HEK293 (cell line): ENCODE data around the gene SMIM13.
"Not testable (repeated sequence)": the region's sequence is repeated elsewhere in the genome, so short reads cannot be mapped to it uniquely, and the experiment has no call there.

Experiments
- CTCF ChIA-PET: fragments of 350-600 bp; formaldehyde crosslinking; extraction: SDS; loops from one replicate; lab custom pipeline; 2021; ENCODE audit warnings: antibody characterized with exemption; lab: Yijun Ruan, JAX
- POLR2A ChIA-PET: fragments of 300-600 bp; formaldehyde crosslinking; extraction: SDS; loops from one replicate; lab custom pipeline; 2020; ENCODE audit warnings: antibody characterized with exemption, inconsistent platforms; lab: Yijun Ruan, JAX
- H3K27ac ChIP-seq: fragments of 200-500 bp; sonication (Bioruptor generic); 2 replicates; pipeline ENCODE4 v1.5.1; 2014; ENCODE audit warnings: low read depth, low read length, control low read depth, inconsistent platforms; ENCODE audit errors: extremely low read depth
- H3K36me3 ChIP-seq, 2 experiments: fragments of 200-500 bp in 1 of 2; sonication (Bioruptor generic) in 1 of 2; 1 replicate in 1 of 2; 2 replicates in 1 of 2; pipeline ENCODE4 v1.5.1; 2014 to 2017; ENCODE audit warnings: inconsistent platforms in 2 of 2, low read length in 2 of 2; ENCODE audit not compliant: control insufficient read depth in 2 of 2, insufficient read depth in 1 of 2
- H3K4me1 ChIP-seq: fragments of 200-500 bp; sonication (Bioruptor generic); 2 replicates; pipeline ENCODE4 v1.5.1; 2014; ENCODE audit warnings: mild to moderate bottlenecking, low read length, inconsistent platforms; ENCODE audit not compliant: control insufficient read depth, insufficient read depth
- H3K4me3 ChIP-seq: 2 replicates; pipeline ENCODE4 v1.5.1; 2011; ENCODE audit warnings: low read depth, mild to moderate bottlenecking, control low read depth, low read length, moderate library complexity
- H3K9me3 ChIP-seq: fragments of 200-500 bp; sonication (Bioruptor generic); 2 replicates; pipeline ENCODE4 v1.5.1; 2014; ENCODE audit warnings: low read depth, low read length, inconsistent platforms; ENCODE audit not compliant: control insufficient read depth, insufficient read depth
- MEIS1 ChIP-seq: sonication (generic); formaldehyde crosslinking; IDR thresholded peaks from 2 replicates; pipeline ENCODE4 v1.8.1; 2022; ENCODE audit warnings: missing genetic modification reagents, mild to moderate bottlenecking, borderline replicate concordance
- SALL2 ChIP-seq: fragments of 450-650 bp; formaldehyde crosslinking; IDR thresholded peaks from 2 replicates; pipeline ENCODE4 v1.5.0; 2017; ENCODE audit warnings: missing biosample characterization, mild to moderate bottlenecking, missing genetic modification characterization, borderline replicate concordance
- WT1 ChIP-seq: fragments of 450-650 bp; formaldehyde crosslinking; IDR thresholded peaks from 2 replicates; pipeline ENCODE4 v1.5.1; 2016; ENCODE audit warnings: missing biosample characterization, missing genetic modification characterization
- ZNF10 ChIP-seq: fragments of 450-650 bp; formaldehyde crosslinking; IDR thresholded peaks from 2 replicates; pipeline ENCODE4 v1.5.1; 2017; ENCODE audit warnings: missing biosample characterization, missing genetic modification characterization
- ZNF121 ChIP-seq: fragments of 450-650 bp; formaldehyde crosslinking; IDR thresholded peaks from 2 replicates; pipeline ENCODE4 v1.5.1; 2016; ENCODE audit warnings: missing biosample characterization, missing genetic modification characterization
- ZNF175 ChIP-seq: fragments of 450-650 bp; formaldehyde crosslinking; IDR thresholded peaks from 2 replicates; pipeline ENCODE4 v1.5.1; 2016; ENCODE audit warnings: missing biosample characterization, missing genetic modification characterization
- ZNF311 ChIP-seq: fragments of 450-650 bp; formaldehyde crosslinking; IDR thresholded peaks from 2 replicates; pipeline ENCODE4 v1.5.1; 2017; ENCODE audit warnings: missing biosample characterization, missing genetic modification characterization, borderline replicate concordance
- ZNF529 ChIP-seq: fragments of 450-650 bp; formaldehyde crosslinking; IDR thresholded peaks from 2 replicates; pipeline ENCODE4 v1.5.1; 2017; ENCODE audit warnings: missing genetic modification characterization, missing biosample characterization; ENCODE audit not compliant: insufficient replicate concordance
- ZNF707 ChIP-seq: fragments of 450-650 bp; formaldehyde crosslinking; IDR thresholded peaks from 2 replicates; pipeline ENCODE4 v1.5.1; 2016; ENCODE audit warnings: missing biosample characterization, missing genetic modification characterization
- ZNF747 ChIP-seq: fragments of 450-650 bp; formaldehyde crosslinking; IDR thresholded peaks from 2 replicates; pipeline ENCODE4 v1.5.1; 2016; ENCODE audit warnings: missing biosample characterization, missing genetic modification characterization
- ZNF791 ChIP-seq: fragments of 450-650 bp; formaldehyde crosslinking; IDR thresholded peaks from 2 replicates; pipeline ENCODE4 v1.5.1; 2016; ENCODE audit warnings: missing biosample characterization, missing genetic modification characterization
- TF ChIP-seq, protein P1 (sequence below): sonication (generic); formaldehyde crosslinking; IDR thresholded peaks from 2 replicates; pipeline ENCODE4 v1.8.1; 2022; ENCODE audit warnings: mild to moderate bottlenecking, moderate library complexity, missing genetic modification reagents
- TF ChIP-seq, protein P2 (sequence below): fragments of 450-650 bp; formaldehyde crosslinking; IDR thresholded peaks from 2 replicates; pipeline ENCODE4 v1.5.1; 2016; ENCODE audit warnings: missing biosample characterization, missing genetic modification characterization
- TF ChIP-seq, protein P3 (sequence below): fragments of 450-650 bp; formaldehyde crosslinking; IDR thresholded peaks from 2 replicates; pipeline ENCODE4 v1.5.1; 2016; ENCODE audit warnings: missing biosample characterization, missing genetic modification characterization

Gene SMIM13

DNA sequence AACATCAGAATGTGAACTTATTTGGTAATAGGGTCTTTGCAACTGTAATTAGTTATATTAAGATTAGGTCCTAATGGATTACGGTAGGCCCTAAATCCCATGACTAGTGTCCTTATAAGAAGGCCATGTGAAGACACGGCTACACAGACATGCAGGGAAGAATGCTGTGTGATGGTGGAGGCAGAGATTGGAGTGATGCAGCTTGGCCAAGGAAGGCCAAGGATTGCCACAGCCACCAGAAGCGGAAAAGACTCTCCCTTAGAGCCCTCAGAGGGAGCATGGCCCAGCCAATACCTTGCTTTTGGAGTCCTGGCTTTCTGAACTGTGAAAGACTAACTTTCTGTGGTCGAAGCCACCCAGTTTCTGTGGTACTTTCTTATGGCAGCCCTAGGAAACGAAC is 9.7 kb upstream of the SMIM13 start:
- no peaks in the 10 kb centered on the region for H3K4me1 ChIP-seq
- no peak overlapping the region for H3K4me3 ChIP-seq
- CTCF ChIA-PET, result interaction anchor here (0.6 to 0.7 kb wide), 2 partner anchors 12 to 1195 kb away, joined by 3 to 5 read pairs; no protein-coding TSS in a partner anchor
- no peaks in the 10 kb centered on the region for H3K36me3 ChIP-seq
- TF ChIP-seq SALL2 (tag by site-specific recombination) (no peak), ZNF791 (tag by site-specific recombination) (no peak)
- TF ChIP-seq, all 188 proteins: peak for 0
- Histone ChIP-seq H3K27ac (no peak overlapping the region), H3K9me3 (no peaks in the 10 kb centered on the region)
- POLR2A ChIA-PET, result interaction anchor here (1.5 kb wide), 1 partner anchor 9 kb away, joined by 4 read pairs; the partner anchor contains the start of gene SMIM13

DNA sequence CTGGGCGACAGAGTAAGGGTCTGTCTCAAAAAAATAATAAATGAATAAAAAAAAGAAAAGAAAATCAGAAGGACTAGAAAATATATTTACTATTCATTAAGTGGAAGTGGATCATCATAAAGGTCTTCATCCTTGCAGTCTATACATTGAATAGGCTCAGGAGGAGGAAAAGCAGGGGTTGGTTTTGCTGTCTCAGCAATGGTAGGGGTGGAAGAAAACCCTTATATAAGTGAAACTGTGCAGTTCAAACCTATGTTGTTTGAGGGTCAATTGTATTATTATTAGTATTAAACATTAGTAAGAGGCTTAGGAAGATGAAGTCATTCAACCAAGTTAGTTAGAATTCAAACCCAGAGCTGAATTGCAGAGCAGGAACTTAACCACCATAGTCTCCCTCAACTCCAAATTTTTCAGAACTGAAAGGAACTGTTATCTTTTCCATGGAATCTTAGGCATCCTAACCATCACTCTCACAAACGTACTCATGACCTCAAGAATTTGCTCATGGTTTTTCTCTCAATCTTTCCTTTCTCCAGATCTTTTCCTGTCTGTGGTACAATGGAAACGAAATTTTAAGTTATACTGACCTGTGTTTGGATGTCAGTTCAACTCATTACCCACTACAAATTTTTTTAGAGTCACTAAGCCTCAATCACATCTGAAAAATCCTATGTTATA is 7.7 kb upstream of the SMIM13 start:
- no peaks in the 10 kb centered on the region for H3K4me1 ChIP-seq
- no peak overlapping the region for H3K4me3 ChIP-seq
- H3K27ac ChIP-seq, result no peak overlapping the region
- CTCF ChIA-PET, result interaction anchor here (2.2 kb wide), 1 partner anchor 17 kb away, joined by 7 read pairs; no protein-coding TSS in a partner anchor
- POLR2A ChIA-PET, result no interaction called here
- no peaks in the 10 kb centered on the region for H3K36me3 ChIP-seq
- no peak for TF ChIP-seq WT1 (tag by site-specific recombination)
- TF ChIP-seq ZNF311, result no peak
- TF ChIP-seq, protein P1, sequence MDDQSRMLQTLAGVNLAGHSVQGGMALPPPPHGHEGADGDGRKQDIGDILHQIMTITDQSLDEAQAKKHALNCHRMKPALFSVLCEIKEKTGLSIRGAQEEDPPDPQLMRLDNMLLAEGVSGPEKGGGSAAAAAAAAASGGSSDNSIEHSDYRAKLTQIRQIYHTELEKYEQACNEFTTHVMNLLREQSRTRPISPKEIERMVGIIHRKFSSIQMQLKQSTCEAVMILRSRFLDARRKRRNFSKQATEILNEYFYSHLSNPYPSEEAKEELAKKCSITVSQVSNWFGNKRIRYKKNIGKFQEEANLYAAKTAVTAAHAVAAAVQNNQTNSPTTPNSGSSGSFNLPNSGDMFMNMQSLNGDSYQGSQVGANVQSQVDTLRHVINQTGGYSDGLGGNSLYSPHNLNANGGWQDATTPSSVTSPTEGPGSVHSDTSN, result no peak
- no peak for TF ChIP-seq ZNF121 (tag by site-specific recombination)
- TF ChIP-seq ZNF175 (tag by site-specific recombination), result no peak
- no peak for TF ChIP-seq MEIS1 (CRISPR knock-in tag)
- TF ChIP-seq, protein P2, sequence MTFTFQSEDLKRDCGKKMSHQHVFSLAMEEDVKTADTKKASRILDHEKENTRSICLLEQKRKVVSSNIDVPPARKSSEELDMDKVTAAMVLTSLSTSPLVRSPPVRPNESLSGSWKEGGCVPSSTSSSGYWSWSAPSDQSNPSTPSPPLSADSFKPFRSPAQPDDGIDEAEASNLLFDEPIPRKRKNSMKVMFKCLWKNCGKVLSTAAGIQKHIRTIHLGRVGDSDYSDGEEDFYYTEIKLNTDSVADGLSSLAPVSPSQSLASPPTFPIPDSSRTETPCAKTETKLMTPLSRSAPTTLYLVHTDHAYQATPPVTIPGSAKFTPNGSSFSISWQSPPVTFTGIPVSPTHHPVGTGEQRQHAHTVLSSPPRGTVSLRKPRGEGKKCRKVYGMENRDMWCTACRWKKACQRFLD (tag by site-specific recombination), result no peak
- TF ChIP-seq, protein P3, sequence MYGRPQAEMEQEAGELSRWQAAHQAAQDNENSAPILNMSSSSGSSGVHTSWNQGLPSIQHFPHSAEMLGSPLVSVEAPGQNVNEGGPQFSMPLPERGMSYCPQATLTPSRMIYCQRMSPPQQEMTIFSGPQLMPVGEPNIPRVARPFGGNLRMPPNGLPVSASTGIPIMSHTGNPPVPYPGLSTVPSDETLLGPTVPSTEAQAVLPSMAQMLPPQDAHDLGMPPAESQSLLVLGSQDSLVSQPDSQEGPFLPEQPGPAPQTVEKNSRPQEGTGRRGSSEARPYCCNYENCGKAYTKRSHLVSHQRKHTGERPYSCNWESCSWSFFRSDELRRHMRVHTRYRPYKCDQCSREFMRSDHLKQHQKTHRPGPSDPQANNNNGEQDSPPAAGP (tag by site-specific recombination), result no peak
- TF ChIP-seq ZNF747, result no peak
- no peak for TF ChIP-seq ZNF529 (tag by site-specific recombination)
- no peak for TF ChIP-seq ZNF707 (tag by site-specific recombination)
- TF ChIP-seq ZNF10 (tag by site-specific recombination), result no peak
- no peaks in the 10 kb centered on the region for H3K9me3 ChIP-seq

DNA sequence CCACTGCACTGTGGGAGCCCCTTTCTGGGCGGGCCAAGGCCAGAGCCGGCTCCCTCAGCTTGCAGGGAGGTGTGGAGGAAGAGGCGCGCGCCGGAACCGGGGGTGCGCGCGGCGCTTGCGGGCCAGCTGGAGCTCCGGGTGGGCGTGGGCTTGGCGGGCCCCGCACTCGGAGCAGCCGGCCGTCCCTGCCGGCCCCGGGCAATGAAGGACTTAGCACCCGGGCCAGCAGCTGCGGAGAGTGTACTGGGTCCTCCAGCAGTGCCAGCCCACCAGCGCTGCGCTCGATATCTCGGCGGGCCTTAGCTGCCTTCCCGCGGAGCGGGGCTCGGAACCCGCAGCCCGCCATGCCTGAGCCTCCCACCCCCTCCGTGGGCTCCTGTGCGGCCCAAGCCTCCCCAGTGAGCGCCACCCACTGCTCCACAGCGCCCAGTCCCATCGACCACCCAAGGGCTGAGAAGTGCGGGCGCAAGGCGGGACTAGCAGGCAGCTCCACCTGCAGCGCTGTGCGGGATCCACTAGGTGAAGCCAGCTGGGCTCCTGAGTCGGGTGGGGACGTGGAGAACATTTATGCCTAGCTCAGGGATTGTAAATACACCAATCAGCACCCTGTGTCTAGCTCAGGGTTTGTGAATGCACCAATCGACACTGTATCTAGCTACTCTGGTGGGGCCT is 6.4 kb upstream of the SMIM13 start:
- H3K27ac ChIP-seq, H3K4me3 ChIP-seq, H3K9me3 ChIP-seq, POLR2A ChIA-PET, H3K36me3 ChIP-seq, H3K4me1 ChIP-seq: not testable (repeated sequence)
- CTCF ChIA-PET, result interaction anchor here (1.2 to 2.2 kb wide), 2 partner anchors 19 to 49 kb away, joined by 3 to 7 read pairs; no protein-coding TSS in a partner anchor
